BJ (cell line): ENCODE measurements around the gene APBA2. TPM values are rescaled to one million over a fixed set of nuclear protein-coding genes. Genes with fewer than 3 reads are reported as not detected.

ENCODE experiments used
- CTCF ChIA-PET: fragments of 350-600 bp; formaldehyde crosslinking; extraction: SDS; loops from one replicate; lab custom pipeline; 2021; ENCODE audit warnings: antibody characterized with exemption, inconsistent platforms; lab: Yijun Ruan, JAX
- POLR2A ChIA-PET: fragments of 300-600 bp; sonication (Branson Sonifier 250); formaldehyde crosslinking; extraction: SDS; loops from one replicate; lab custom pipeline; 2021; ENCODE audit warnings: antibody characterized with exemption; lab: Charles Lee
- DNase-seq: peaks from one replicate; pipeline ENCODE4 v3.0.0-alpha.2; 2011; ENCODE audit warnings: low read depth
- H3K27me3 ChIP-seq: 2 replicates; pipeline ENCODE4 v1.6.0; 2011; ENCODE audit warnings: low read length; ENCODE audit not compliant: control insufficient read depth, insufficient read depth
- H3K36me3 ChIP-seq: 2 replicates; pipeline ENCODE4 v1.5.1; 2011; ENCODE audit warnings: low read length; ENCODE audit not compliant: control insufficient read depth, insufficient read depth
- H3K4me3 ChIP-seq: 2 replicates; pipeline ENCODE4 v1.5.1; 2011; ENCODE audit warnings: low read depth, mild to moderate bottlenecking, control low read depth, low read length
- CTCF ChIP-seq: IDR thresholded peaks from 2 replicates; pipeline ENCODE4 v1.5.1; 2011; ENCODE audit warnings: low read depth, mild to moderate bottlenecking, control low read depth, inconsistent platforms, low read length, moderate library complexity; ENCODE audit not compliant: insufficient read depth
- polyA plus RNA-seq: library from polyadenylated mRNA; depleted of rRNA; stranded (reverse); fragments of >200 nt; gene quantifications from 2 replicates; pipeline ENCODE4 v1.2.3, GENCODE V29; 2011

APBA2 gene
- polyA plus RNA-seq, 1 experiment: 15.1 TPM

- POLR2A ChIA-PET: no interaction called here
- no peak overlapping the region for H3K4me3 ChIP-seq
- no peak for DNase-seq
- CTCF ChIA-PET: no interaction called here
- H3K36me3 ChIP-seq: no peaks in the 10 kb centered on the region
- no peaks in the 10 kb centered on the region for H3K27me3 ChIP-seq
- no peak for TF ChIP-seq CTCF
Observed at GRCh38 chr15:29057856-29058255, 172.1 kb downstream of the APBA2 start.

GRCh38 chr15:29058903-29059539, 173.2 kb downstream of the APBA2 start:
- no peaks in the 10 kb centered on the region for H3K36me3 ChIP-seq
- no peak overlapping the region for H3K4me3 ChIP-seq
- DNase-seq: no peak
- no peaks in the 10 kb centered on the region for H3K27me3 ChIP-seq
- no peak for TF ChIP-seq CTCF
- ChIA-PET CTCF (no interaction called here), POLR2A (no interaction called here)

GRCh38 chr15:29059871-29060640, 174.3 kb downstream of the APBA2 start:
- ChIA-PET CTCF (no interaction called here), POLR2A (no interaction called here)
- TF ChIP-seq CTCF: no peak
- no peak for DNase-seq
- no peaks in the 10 kb centered on the region for H3K36me3 ChIP-seq
- H3K4me3 ChIP-seq: no peak overlapping the region
- H3K27me3 ChIP-seq: no peaks in the 10 kb centered on the region

- no peaks in the 10 kb centered on the region for H3K36me3 ChIP-seq
- H3K4me3 ChIP-seq: no peak overlapping the region
- ChIA-PET POLR2A (no interaction called here), CTCF (interaction anchor here (0.6 kb wide), 1 partner anchor 17 kb away, joined by 3 read pairs; no protein-coding TSS in a partner anchor)
- no peaks in the 10 kb centered on the region for H3K27me3 ChIP-seq
- TF ChIP-seq CTCF: no peak
- DNase-seq: no peak
Observed at GRCh38 chr15:29061746-29062145, 176.0 kb downstream of the APBA2 start.

- Histone ChIP-seq H3K36me3 (no peaks in the 10 kb centered on the region), H3K4me3 (no peak overlapping the region), H3K27me3 (no peaks in the 10 kb centered on the region)
- DNase-seq: no peak
- ChIA-PET POLR2A (no interaction called here), CTCF (no interaction called here)
- no peak for TF ChIP-seq CTCF
Observed at GRCh38 chr15:29062179-29062591, 176.4 kb downstream of the APBA2 start.
